WTC11 (cell line): ENCODE results near the gene EXOC6. TPM values are rescaled to one million over a fixed set of nuclear protein-coding genes. Genes with fewer than 3 reads are reported as not detected.

ENCODE experiments used
- ATAC-seq: fragments of 200-7000 bp; cut with Tn5 transposase; 2 replicates; pipeline ENCODE4 v1.10.0; 2021; ENCODE audit warnings: mild to moderate bottlenecking, moderate library complexity
- CTCF ChIA-PET: fragments of 300-600 bp; sonication (Branson Sonifier 250); formaldehyde crosslinking; loops from one replicate; lab custom pipeline; 2021; ENCODE audit warnings: antibody characterized with exemption; lab: Charles Lee
- POLR2A ChIA-PET: fragments of 350-600 bp; sonication (Branson Sonifier 250); formaldehyde crosslinking; loops from one replicate; lab custom pipeline; 2021; ENCODE audit warnings: antibody characterized with exemption; lab: Charles Lee
- DNase-seq: peaks from one replicate; pipeline ENCODE4 v3.0.0; 2021; ENCODE audit warnings: low spot score
- H3K27ac Mint-ChIP-seq: 2 replicates; pipeline ENCODE4 v1.8.0; 2021; ENCODE audit warnings: mixed read lengths
- H3K27me3 Mint-ChIP-seq: 2 replicates; pipeline ENCODE4 v1.8.0; 2021; ENCODE audit warnings: low read depth, mild to moderate bottlenecking, moderate library complexity, mixed read lengths
- H3K36me3 Mint-ChIP-seq: 2 replicates; pipeline ENCODE4 v1.8.0; 2021; ENCODE audit warnings: mixed read lengths
- H3K4me1 Mint-ChIP-seq: 2 replicates; pipeline ENCODE4 v1.8.0; 2022; ENCODE audit warnings: mixed read lengths
- H3K4me3 Mint-ChIP-seq: 2 replicates; pipeline ENCODE4 v1.8.0; 2021; ENCODE audit warnings: mild to moderate bottlenecking, moderate library complexity, mixed read lengths
- H3K9me3 Mint-ChIP-seq: 2 replicates; pipeline ENCODE4 v1.8.0; 2021; ENCODE audit warnings: mixed read lengths
- ESRRA ChIP-seq: sonication (generic); formaldehyde crosslinking; IDR thresholded peaks from 2 replicates; pipeline ENCODE4 v1.8.1; 2022; ENCODE audit warnings: mild to moderate bottlenecking, missing genetic modification reagents, borderline replicate concordance
- ETV6 ChIP-seq: sonication (generic); formaldehyde crosslinking; IDR thresholded peaks from 2 replicates; pipeline ENCODE4 v1.8.1; 2022; ENCODE audit warnings: mild to moderate bottlenecking, missing genetic modification reagents
- GTF2I ChIP-seq: fragments of 250-450 bp; sonication (Bioruptor Pico); conservative IDR thresholded peaks from 2 replicates; pipeline ENCODE4 v1.4.0; 2021; ENCODE audit warnings: mild to moderate bottlenecking
- HMGA2 ChIP-seq: fragments of 250-450 bp; sonication (Bioruptor Pico); IDR thresholded peaks from 2 replicates; pipeline ENCODE4 v1.4.0; 2021; ENCODE audit warnings: mild to moderate bottlenecking, moderate library complexity
- IRF2 ChIP-seq: sonication (generic); formaldehyde crosslinking; IDR thresholded peaks from 2 replicates; pipeline ENCODE4 v1.8.0; 2022; ENCODE audit warnings: low read depth, missing genetic modification reagents, borderline replicate concordance
- KAT7 ChIP-seq: sonication (generic); formaldehyde crosslinking; IDR thresholded peaks from 2 replicates; pipeline ENCODE4 v1.8.1; 2023; ENCODE audit warnings: missing genetic modification reagents, mild to moderate bottlenecking, borderline replicate concordance
- NFATC4 ChIP-seq: fragments of 250-450 bp; sonication (Bioruptor Pico); IDR thresholded peaks from 2 replicates; pipeline ENCODE4 v1.9.0; 2021; ENCODE audit warnings: mild to moderate bottlenecking
- SMAD3 ChIP-seq: sonication (generic); formaldehyde crosslinking; IDR thresholded peaks from 2 replicates; pipeline ENCODE4 v1.8.0; 2022; ENCODE audit warnings: missing genetic modification reagents, mild to moderate bottlenecking, borderline replicate concordance
- SMAD4 ChIP-seq: sonication (generic); formaldehyde crosslinking; IDR thresholded peaks from 2 replicates; pipeline ENCODE4 v1.8.0; 2022; ENCODE audit warnings: mild to moderate bottlenecking, missing genetic modification reagents
- SP1 ChIP-seq: sonication (generic); formaldehyde crosslinking; conservative IDR thresholded peaks from 2 replicates; pipeline ENCODE4 v1.8.1; 2022; ENCODE audit warnings: missing genetic modification reagents
- TCF7 ChIP-seq: sonication (generic); formaldehyde crosslinking; IDR thresholded peaks from 2 replicates; pipeline ENCODE4 v1.8.0; 2022; ENCODE audit warnings: mild to moderate bottlenecking, low read depth, missing genetic modification reagents, moderate library complexity
- TP53 ChIP-seq: sonication (generic); formaldehyde crosslinking; IDR thresholded peaks from 2 replicates; pipeline ENCODE4 v1.8.1; 2023; ENCODE audit warnings: mild to moderate bottlenecking, missing genetic modification reagents
- ZNF219 ChIP-seq: sonication (generic); formaldehyde crosslinking; IDR thresholded peaks from 2 replicates; pipeline ENCODE4 v1.8.0; 2023; ENCODE audit warnings: missing genetic modification reagents, mild to moderate bottlenecking, borderline replicate concordance
- ZNF317 ChIP-seq: sonication (generic); formaldehyde crosslinking; IDR thresholded peaks from 2 replicates; pipeline ENCODE4 v1.8.1; 2023; ENCODE audit warnings: low read depth, mild to moderate bottlenecking, moderate library complexity, missing genetic modification reagents, borderline replicate concordance
- total RNA-seq: library from RNA; stranded (reverse); gene quantifications from 3 replicates; pipeline ENCODE4 v1.2.3, GENCODE V29; 2021
- TF ChIP-seq, protein P1 (sequence below): sonication (generic); formaldehyde crosslinking; conservative IDR thresholded peaks from 2 replicates; pipeline ENCODE4 v1.8.1; 2022; ENCODE audit warnings: mild to moderate bottlenecking, missing genetic modification reagents
- TF ChIP-seq, protein P2 (sequence below): sonication (generic); formaldehyde crosslinking; IDR thresholded peaks from 2 replicates; pipeline ENCODE4 v1.8.1; 2023; ENCODE audit warnings: mild to moderate bottlenecking, missing genetic modification reagents
- TF ChIP-seq, protein P3 (sequence below): fragments of 250-450 bp; sonication (Bioruptor Pico); IDR thresholded peaks from 2 replicates; pipeline ENCODE4 v1.9.0; 2021; ENCODE audit warnings: mild to moderate bottlenecking, borderline replicate concordance
- TF ChIP-seq, protein P4 (sequence below): fragments of 200-600 bp; IDR thresholded peaks from 2 replicates; pipeline ENCODE4 v1.8.0; 2022; ENCODE audit warnings: antibody characterized with exemption
- TF ChIP-seq, protein P5 (sequence below): sonication (generic); formaldehyde crosslinking; IDR thresholded peaks from 2 replicates; pipeline ENCODE4 v1.8.0; 2022; ENCODE audit warnings: mild to moderate bottlenecking, missing genetic modification reagents
- TF ChIP-seq, protein P6 (sequence below): sonication (generic); formaldehyde crosslinking; IDR thresholded peaks from 2 replicates; pipeline ENCODE4 v1.8.0; 2022; ENCODE audit warnings: mild to moderate bottlenecking, missing genetic modification reagents
- TF ChIP-seq, protein P7 (sequence below): fragments of 250-450 bp; sonication (Bioruptor Pico); IDR thresholded peaks from 2 replicates; pipeline ENCODE4 v2.1.2; 2022; ENCODE audit warnings: mild to moderate bottlenecking, moderate library complexity

EXOC6 gene
- total RNA-seq, 1 experiment from 2014 or later, result 5.0 TPM

DNA sequence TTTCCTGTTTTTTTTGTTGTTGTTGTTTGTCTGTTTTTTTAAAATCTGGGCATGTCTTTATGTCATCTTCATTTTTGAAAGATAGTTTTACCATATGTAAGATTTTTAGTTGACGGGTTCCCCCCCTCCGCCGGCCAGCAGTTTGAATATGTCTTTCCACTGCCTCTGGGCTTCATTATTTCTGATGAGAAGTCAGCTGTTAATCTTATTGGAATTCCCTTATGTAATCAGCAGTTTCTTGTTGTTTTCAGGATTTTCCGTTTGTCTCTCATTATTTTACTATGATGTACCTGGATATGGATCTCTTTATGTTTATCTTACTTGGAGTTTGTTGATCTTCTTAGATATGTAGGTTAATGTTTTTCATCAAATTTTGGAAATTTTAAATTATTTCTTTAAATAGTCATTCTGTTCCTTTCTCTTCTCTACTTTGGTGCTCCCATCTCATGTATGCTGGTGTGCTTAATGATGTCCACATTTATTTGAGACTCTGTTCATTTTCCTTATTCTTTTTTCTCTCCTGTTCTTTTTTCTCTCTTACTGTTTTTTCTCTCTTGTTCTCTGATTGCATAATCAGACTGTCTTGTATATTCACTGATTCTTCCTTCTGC, 9.7 kb downstream of the EXOC6 start:
- Mint-ChIP-seq H3K36me3 (peaks cover 19% of the 10 kb centered on the region), H3K4me1 (no peaks in the 10 kb centered on the region), H3K27me3 (peaks cover 2% of the 10 kb centered on the region; the same call in 1 of the 2 replicates), H3K4me3 (no peak overlapping the region), H3K9me3 (peaks cover 39% of the 10 kb centered on the region), H3K27ac (no peak overlapping the region)
- ChIA-PET POLR2A (interaction anchor here (0.5 kb wide), 1 partner anchor 252 kb away, joined by 3 read pairs; no protein-coding TSS in a partner anchor), CTCF (no interaction called here)
- DNase-seq (no peak), ATAC-seq (no peak)
- TF ChIP-seq, protein P1, sequence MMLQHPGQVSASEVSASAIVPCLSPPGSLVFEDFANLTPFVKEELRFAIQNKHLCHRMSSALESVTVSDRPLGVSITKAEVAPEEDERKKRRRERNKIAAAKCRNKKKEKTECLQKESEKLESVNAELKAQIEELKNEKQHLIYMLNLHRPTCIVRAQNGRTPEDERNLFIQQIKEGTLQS (CRISPR knock-in tag), result no peak
- peak; percentile 97 for TF ChIP-seq ZNF317 (CRISPR knock-in tag)

DNA sequence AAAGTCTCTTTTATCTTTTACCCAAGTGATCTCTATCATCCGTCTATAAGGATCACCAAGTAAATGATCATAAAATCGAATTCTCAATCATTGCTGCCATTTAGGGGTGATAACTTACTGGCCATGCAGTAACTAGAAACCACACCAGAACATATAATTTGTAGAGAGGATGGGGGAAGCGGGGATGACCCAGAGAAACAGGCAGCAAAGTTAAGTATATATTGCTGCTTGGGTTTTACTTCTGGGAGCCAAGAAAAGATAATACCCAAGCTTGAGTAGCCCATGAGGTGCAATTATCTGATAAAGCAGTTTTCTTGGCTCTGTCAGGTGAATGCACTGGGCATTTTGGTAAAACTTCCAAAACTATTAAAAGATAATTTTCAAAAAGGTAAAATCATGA, 18.9 kb downstream of the EXOC6 start:
- Mint-ChIP-seq H3K27me3 (no peaks in the 10 kb centered on the region), H3K4me3 (no peak overlapping the region), H3K36me3 (no peaks in the 10 kb centered on the region), H3K9me3 (peaks cover 3% of the 10 kb centered on the region; the same call in 1 of the 2 replicates), H3K4me1 (no peaks in the 10 kb centered on the region), H3K27ac (no peak overlapping the region)
- ChIA-PET CTCF (interaction anchor here (1.1 kb wide), 1 partner anchor 28 kb away, joined by 8 read pairs; no protein-coding TSS in a partner anchor), POLR2A (no interaction called here)
- ATAC-seq, result no peak
- no peak for TF ChIP-seq SP1
- TF ChIP-seq, protein P2, sequence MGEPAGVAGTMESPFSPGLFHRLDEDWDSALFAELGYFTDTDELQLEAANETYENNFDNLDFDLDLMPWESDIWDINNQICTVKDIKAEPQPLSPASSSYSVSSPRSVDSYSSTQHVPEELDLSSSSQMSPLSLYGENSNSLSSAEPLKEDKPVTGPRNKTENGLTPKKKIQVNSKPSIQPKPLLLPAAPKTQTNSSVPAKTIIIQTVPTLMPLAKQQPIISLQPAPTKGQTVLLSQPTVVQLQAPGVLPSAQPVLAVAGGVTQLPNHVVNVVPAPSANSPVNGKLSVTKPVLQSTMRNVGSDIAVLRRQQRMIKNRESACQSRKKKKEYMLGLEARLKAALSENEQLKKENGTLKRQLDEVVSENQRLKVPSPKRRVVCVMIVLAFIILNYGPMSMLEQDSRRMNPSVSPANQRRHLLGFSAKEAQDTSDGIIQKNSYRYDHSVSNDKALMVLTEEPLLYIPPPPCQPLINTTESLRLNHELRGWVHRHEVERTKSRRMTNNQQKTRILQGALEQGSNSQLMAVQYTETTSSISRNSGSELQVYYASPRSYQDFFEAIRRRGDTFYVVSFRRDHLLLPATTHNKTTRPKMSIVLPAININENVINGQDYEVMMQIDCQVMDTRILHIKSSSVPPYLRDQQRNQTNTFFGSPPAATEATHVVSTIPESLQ (CRISPR knock-in tag), result no peak
- TF ChIP-seq, protein P3, sequence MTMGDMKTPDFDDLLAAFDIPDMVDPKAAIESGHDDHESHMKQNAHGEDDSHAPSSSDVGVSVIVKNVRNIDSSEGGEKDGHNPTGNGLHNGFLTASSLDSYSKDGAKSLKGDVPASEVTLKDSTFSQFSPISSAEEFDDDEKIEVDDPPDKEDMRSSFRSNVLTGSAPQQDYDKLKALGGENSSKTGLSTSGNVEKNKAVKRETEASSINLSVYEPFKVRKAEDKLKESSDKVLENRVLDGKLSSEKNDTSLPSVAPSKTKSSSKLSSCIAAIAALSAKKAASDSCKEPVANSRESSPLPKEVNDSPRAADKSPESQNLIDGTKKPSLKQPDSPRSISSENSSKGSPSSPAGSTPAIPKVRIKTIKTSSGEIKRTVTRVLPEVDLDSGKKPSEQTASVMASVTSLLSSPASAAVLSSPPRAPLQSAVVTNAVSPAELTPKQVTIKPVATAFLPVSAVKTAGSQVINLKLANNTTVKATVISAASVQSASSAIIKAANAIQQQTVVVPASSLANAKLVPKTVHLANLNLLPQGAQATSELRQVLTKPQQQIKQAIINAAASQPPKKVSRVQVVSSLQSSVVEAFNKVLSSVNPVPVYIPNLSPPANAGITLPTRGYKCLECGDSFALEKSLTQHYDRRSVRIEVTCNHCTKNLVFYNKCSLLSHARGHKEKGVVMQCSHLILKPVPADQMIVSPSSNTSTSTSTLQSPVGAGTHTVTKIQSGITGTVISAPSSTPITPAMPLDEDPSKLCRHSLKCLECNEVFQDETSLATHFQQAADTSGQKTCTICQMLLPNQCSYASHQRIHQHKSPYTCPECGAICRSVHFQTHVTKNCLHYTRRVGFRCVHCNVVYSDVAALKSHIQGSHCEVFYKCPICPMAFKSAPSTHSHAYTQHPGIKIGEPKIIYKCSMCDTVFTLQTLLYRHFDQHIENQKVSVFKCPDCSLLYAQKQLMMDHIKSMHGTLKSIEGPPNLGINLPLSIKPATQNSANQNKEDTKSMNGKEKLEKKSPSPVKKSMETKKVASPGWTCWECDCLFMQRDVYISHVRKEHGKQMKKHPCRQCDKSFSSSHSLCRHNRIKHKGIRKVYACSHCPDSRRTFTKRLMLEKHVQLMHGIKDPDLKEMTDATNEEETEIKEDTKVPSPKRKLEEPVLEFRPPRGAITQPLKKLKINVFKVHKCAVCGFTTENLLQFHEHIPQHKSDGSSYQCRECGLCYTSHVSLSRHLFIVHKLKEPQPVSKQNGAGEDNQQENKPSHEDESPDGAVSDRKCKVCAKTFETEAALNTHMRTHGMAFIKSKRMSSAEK (CRISPR knock-in tag), result no peak
- no peak for TF ChIP-seq ZNF219 (CRISPR knock-in tag)
- TF ChIP-seq NFATC4 (CRISPR knock-in tag), result no peak
- TF ChIP-seq SMAD4, result no peak
- TF ChIP-seq, protein P4, sequence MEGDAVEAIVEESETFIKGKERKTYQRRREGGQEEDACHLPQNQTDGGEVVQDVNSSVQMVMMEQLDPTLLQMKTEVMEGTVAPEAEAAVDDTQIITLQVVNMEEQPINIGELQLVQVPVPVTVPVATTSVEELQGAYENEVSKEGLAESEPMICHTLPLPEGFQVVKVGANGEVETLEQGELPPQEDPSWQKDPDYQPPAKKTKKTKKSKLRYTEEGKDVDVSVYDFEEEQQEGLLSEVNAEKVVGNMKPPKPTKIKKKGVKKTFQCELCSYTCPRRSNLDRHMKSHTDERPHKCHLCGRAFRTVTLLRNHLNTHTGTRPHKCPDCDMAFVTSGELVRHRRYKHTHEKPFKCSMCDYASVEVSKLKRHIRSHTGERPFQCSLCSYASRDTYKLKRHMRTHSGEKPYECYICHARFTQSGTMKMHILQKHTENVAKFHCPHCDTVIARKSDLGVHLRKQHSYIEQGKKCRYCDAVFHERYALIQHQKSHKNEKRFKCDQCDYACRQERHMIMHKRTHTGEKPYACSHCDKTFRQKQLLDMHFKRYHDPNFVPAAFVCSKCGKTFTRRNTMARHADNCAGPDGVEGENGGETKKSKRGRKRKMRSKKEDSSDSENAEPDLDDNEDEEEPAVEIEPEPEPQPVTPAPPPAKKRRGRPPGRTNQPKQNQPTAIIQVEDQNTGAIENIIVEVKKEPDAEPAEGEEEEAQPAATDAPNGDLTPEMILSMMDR, result no peak
- TF ChIP-seq, protein P5, sequence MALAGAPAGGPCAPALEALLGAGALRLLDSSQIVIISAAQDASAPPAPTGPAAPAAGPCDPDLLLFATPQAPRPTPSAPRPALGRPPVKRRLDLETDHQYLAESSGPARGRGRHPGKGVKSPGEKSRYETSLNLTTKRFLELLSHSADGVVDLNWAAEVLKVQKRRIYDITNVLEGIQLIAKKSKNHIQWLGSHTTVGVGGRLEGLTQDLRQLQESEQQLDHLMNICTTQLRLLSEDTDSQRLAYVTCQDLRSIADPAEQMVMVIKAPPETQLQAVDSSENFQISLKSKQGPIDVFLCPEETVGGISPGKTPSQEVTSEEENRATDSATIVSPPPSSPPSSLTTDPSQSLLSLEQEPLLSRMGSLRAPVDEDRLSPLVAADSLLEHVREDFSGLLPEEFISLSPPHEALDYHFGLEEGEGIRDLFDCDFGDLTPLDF, result no peak
- no peak for TF ChIP-seq GTF2I (CRISPR knock-in tag)
- TF ChIP-seq SMAD3 (CRISPR knock-in tag), result no peak
- TF ChIP-seq, protein P6, sequence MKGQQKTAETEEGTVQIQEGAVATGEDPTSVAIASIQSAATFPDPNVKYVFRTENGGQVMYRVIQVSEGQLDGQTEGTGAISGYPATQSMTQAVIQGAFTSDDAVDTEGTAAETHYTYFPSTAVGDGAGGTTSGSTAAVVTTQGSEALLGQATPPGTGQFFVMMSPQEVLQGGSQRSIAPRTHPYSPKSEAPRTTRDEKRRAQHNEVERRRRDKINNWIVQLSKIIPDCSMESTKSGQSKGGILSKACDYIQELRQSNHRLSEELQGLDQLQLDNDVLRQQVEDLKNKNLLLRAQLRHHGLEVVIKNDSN, result no peak
- TF ChIP-seq TP53 (CRISPR knock-in tag), result no peak
- no peak for TF ChIP-seq ESRRA (CRISPR knock-in tag)
- TF ChIP-seq, protein P7, sequence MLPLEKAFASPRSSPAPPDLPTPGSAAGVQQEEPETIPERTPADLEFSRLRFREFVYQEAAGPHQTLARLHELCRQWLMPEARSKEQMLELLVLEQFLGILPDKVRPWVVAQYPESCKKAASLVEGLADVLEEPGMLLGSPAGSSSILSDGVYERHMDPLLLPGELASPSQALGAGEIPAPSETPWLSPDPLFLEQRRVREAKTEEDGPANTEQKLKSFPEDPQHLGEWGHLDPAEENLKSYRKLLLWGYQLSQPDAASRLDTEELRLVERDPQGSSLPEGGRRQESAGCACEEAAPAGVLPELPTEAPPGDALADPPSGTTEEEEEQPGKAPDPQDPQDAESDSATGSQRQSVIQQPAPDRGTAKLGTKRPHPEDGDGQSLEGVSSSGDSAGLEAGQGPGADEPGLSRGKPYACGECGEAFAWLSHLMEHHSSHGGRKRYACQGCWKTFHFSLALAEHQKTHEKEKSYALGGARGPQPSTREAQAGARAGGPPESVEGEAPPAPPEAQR (CRISPR knock-in tag), result no peak
- no peak for TF ChIP-seq IRF2
- TF ChIP-seq TCF7, result no peak
- TF ChIP-seq KAT7 (CRISPR knock-in tag), result no peak
- no peak for TF ChIP-seq HMGA2
- no peak for TF ChIP-seq ETV6 (CRISPR knock-in tag)
- no peak for DNase-seq
